HG03571 (cell line): Measurements from ENCODE around the gene IRF8.
"Not testable (repeated sequence)": the region's sequence is repeated elsewhere in the genome, so short reads cannot be mapped to it uniquely, and the experiment has no call there.

ENCODE experiments used
- ATAC-seq: cut with Tn5 transposase; IDR thresholded peaks from one replicate; pipeline ENCODE4 v1.9.1; 2021; ENCODE audit not compliant: unreplicated experiment

IRF8 gene

DNA sequence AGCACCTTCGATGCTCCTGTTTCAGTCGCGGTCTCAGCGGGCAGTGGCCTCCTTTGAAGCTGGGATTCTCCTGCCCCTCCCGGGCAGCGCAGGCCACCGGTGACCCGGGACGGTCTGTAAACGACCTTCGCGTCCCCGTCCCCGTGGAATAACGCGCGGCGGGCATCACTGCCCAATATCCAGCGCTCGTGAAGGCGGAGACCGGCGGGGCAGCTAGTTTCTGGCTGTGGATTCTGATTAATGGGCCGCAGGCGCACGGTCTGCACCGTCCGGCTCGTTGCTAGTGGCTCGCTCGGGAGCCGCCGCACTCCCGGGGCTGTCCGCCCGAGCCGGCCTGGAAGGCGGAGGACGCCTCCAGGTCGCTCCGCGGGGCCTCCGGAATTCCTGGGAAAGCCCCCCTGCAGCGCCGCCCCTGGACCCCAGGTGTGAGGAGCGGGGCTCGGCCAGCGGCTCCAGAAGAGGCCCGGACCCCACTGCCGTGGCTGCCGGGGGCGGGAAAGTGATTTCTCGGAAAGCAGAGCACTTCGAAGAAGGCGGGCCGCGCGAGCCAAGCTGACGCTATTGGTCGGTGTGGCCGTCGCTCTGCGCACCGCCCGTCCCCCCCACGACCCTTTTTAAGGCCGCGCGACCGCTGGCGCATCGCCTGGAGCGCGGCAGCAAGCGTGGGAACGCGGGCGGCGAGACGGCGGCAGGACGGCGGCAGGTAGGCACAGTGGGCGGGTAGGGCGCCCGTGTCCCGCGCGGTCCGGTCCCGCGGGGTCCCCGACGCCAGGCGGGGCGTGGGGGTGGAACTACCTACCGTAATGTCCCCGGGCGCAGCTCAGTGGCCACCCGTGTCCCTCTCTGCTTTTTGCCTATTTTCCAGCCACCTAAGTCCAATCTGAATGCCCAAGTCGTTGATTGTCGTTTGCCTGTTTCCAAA, at the start of gene IRF8:
IRF8 (plus strand) TSS at position 642 of the 922 bp plus-strand sequence. CDS start 3,854 bp downstream, outside the sequence.
- ATAC-seq, result peak; percentile 40

- ATAC-seq, result no peak
These were observed 49.6 kb upstream of the IRF8 start for GRCh38 chr16:85849388-85849787.

- no peak for ATAC-seq
These were observed 48.5 kb upstream of the IRF8 start for GRCh38 chr16:85850344-85850880.

- ATAC-seq, result no peak
These were observed 47.8 kb upstream of the IRF8 start for GRCh38 chr16:85851034-85851785.

DNA sequence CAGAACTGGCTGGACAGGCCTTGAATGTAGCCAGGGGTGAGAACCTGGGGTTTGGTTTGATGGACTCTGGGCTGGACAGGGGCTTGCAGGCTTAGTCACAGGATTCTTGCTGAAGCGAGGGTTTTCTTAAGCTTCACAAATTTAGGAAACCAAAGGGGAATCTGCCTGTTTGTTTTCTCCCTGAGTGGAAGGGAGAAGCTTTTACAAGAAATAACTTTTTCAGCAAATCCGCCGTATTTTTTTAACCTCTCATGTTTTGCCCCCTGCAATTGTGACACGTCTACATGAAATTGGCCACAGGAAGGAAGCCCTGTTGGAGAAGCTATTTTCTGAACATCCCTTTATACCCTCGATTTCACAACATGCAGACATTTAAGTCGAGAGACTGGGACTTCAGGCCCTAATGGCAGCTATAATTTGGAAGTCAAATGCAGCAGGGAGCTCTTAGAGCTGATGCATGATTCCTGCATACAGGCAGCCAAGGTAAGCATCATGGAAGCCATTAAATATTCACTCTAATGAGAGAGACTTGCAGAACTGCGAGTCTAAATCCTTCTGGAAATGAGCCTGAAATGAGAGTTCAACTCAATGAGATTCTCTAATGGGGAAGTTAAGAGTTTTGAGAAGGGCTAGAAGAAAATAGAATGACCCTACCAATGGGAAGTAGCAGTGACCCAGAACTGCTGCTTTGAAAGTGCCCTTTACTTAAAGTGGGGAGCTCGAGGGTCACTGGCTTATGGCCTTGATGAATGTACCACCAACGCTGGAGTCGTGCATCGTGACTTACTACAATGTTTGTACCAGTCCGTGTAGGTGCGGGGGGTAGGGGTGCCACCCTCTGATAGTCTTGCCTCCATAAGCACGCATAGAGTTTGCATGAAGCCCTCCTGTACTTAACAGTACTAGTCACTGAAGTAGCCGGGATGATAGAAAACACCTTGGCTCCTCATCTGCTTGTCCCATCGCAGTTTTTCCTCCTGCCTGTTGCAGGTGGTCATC, 45.1 kb upstream of the IRF8 start:
- ATAC-seq, result no peak

DNA sequence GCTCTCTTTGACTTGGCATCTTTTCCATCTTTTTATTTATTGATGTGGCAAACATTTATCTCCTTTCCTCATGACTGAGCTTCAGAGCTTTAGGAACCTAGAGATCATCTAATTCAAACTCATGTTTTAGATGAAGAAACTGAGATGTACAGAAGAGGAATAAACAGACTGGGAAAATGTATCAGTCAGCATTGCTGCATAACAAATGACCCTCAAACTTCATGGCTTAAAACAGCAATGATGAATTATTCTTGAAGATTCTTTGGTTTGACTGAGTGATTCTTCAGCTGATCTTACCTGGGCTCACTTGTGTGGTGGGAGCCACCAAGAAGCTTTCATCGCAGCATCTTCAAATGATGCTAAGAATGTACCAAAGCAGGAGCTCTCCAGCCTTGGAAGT, 44.0 kb upstream of the IRF8 start:
- no peak for ATAC-seq

DNA sequence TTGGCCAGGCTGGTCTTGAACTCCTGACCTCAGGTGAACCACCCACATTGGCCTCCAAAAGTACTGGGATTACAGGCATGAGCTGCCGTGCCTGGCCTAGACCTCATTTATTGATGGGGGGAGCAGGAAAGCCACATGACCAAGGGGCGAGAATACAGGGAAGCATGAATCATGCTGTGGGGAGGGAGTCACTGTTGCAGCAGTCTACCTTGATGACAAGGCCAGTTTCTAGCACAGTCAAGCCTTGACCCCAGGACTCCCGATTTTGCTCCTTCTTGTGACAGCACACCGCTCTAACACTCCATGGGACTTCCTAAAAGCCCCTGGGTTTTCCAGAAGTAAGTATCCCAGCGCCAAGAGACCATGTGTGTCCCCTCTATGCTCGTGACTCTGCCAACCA, 42.9 kb upstream of the IRF8 start:
- ATAC-seq, result no peak

DNA sequence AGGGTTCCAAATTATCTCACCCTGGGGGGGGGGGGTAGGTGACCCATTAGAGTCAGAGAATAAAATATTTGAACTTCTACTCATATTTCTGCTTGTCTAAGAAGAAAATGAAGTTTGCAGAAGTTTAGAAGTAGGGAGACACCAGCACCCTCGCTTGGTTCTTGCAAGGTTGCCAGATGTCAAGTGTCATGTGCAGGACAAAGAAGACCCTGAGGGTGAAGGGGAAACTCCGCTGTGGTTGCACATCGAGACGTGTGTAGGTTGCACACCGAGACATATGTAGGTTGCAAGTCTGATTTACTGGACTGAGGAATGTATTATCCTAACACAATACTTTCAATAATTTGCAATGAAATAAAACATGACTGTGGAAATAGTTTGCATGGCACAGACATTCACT, 42.4 kb upstream of the IRF8 start:
- ATAC-seq, result no peak

DNA sequence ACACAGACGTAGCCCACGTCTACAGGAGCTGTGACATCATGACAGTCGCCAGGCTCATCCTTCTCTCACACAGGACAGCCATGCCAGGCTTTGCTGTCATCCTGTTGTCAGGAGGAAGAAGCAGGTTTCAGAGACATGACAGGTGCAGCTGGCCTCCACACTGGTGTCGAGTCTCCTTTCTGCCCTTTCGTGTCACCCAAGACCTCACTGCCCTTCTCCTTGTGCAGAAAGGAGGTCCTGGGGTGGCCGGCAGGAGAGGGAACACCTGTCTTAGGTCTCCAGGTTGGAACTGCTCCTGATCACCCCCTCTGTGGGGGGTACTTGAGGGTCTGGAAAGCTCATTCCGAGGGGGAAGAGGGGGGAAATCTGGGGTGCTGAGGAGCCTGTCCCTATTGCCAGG, 41.6 kb upstream of the IRF8 start:
- ATAC-seq, result no peak

DNA sequence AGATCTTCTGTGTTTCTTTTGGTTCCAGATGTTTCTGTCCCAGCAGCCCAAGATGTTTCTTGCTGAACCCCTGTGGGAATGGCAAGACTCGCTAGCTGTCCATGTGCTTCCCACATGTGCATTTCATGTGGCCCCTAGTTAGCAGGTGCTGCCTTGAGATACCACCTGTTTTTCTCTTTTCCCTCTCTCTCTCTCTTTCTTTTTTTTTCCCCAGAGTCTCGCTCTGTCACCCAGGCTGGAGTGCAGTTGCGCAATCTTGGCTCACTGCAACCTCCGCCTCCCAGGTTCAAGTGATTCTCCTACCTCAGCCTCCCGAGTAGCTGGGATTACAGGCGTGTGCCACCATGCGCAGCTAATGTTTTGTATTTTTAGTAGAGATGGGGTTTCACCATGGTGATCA, 40.4 kb upstream of the IRF8 start:
- not testable (repeated sequence) for ATAC-seq

GRCh38 chr16:85858984-85859817, 39.8 kb upstream of the IRF8 start:
- ATAC-seq, result no peak

DNA sequence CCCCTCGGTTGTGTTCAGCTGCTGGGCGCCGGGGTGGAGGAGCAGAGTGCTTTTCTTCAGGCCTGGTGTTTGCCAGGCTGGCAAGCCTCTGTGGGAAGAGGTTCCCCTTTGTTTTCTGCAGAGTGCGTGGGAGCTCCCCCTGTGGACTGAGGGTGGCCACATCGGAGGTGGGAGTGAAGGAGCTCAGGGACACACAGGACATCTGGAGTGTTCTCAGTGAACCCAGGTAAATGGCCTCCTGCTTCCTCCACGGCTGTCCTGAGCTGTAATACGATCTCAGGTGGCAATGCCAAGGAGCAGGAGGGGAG, 39.2 kb upstream of the IRF8 start:
- no peak for ATAC-seq

DNA sequence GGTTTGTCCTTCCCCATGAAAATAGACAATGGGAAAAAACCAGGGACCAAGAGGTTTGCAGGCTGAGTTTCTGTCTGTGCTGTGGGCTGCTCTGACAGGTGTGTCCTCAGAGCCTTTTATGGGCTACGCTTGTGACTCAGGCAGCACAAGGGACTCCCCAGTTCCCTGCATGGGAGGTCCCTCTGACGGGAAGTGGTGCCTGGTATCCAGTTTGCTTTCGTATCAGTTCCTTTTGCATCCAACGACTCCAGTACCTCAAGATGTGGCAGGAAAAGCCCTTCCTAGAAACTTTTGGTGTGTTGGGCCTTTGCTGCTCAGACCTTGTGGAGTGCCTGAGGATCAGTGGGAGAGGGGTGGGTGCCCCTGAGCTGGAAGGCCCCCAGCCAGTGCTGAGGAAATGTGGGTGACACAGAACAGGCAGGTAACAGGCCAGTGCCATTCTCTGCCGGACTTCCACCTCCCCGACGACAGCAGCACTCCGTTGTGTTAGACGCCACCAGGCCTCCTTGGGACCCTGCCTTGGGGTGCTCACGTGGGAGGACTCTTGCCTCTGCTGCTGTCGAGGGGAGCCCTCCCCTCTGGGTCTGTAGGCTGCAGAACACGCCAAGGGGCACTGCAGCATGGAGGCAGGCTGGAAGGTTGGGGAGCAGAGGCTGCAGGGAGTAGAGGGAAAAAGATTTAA, 38.4 kb upstream of the IRF8 start:
- no peak for ATAC-seq

DNA sequence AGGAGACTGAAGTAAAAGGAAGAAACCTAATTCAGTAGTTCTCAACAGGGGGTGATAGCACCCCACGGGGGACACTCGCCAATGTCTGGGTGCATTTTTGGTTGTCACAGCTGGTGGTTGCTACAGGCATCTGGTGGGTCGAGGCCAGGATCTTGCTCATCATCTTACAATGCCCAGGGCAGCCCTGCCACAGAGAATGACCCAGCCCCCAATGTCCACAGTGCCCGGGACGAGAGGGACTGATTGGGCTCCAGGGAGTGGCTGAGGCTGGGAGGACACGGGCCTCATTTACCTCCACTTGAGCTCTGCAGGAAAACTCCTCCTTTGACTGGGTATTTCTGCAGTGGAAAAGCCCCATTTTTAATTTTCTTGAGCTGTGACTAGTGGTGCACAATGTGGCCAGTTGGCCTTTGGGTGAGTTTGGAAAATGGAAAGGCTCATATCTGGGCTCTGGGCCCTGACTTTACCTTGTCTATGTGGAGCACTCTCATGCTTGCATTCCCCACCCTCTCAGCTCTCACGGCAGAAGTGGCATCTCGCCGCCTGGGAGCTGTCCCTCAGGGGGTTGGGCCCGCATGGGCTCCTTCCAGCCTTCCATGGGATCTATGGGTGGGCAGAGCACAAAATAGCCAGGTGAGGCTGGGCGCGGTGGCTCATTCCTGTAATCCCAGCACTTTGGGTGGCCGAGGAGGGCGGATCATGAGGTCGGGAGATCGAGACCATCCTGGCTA, 37.7 kb upstream of the IRF8 start:
- ATAC-seq, result no peak

DNA sequence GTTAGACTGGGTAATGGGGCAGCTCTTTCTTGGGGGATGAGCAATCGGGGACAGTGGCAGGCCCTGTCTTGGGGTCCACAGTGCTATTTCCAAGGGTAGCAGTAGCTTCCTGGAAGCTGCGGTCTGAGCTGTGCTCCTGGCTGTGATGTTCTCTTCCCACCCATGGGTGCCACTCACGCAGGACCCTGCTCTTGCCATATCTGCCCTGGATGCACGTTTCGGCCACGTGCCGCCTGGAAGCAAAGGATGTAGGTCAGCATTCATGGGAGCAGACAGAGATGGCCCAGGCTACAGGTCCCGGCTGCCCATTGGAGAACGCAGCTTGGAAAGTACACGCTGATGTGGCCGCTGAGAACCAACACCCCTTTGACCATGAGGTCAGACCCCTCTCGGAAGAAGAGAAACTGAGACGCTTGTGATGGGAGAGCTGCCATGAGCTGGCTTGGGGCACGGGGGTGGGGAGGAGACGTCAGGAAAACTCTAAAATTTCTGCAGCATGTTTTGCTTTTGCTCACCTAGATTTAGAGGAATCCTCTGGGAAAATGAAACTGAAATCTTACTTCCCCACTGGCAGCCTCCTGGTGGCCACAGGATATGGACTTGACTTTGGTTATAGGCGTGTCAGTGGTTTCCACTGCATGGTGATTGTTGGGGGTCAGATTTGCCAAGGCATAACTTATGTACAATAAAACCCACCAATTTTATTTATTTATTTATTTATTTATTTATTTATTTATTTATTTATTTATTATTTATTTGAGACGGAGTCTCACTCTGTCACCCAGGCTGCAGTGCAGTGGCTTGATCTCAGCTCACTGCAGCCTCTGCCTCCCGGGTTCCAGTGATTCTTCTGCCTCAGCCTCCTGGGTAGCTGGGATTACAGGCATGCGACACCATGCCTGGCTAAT, 36.2 kb upstream of the IRF8 start:
- ATAC-seq, result no peak

DNA sequence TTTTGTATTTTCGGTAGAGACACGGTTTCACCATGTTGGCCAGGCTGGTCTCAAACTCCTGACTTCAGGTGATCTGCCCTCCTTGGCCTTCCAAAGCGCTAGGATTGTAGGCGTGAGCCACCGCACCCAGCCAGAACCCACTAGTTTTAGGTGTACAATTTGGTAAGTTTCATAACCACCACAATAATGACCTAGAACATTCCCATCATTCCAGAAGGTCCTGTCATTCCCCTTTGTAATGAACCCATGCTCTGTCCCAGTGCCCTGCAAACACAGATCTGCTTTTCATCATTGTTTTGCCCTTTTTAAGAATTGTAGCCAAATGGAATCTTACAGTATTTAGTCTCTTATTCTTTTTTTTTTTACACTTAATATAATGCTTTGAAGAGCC, 35.6 kb upstream of the IRF8 start:
- no peak for ATAC-seq

DNA sequence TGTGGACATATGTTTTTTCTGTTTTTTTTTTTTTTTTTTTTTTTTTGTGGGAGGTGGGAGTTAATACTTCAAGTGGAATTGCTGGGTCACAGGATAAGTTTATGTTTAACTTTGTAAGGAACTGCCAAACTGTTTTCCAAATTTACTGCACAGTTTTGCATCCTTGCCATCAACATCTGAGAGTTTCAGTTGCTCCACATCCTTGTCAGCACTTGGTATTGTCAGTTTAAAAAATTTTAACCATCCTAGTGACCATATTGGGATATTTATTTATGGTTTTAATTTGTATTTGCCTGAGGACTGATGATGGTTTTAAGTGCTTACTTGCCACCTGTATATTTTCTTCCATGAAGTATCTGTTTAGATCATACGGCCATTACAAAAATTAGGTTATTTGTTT, 34.0 kb upstream of the IRF8 start:
- ATAC-seq, result no peak

GRCh38 chr16:85867189-85867588, 31.8 kb upstream of the IRF8 start:
- ATAC-seq, result no peak
